ENCODE measurements around the gene NCKIPSD.

NCKIPSD gene

GRCh38 chr3:48679411-48680391, 6.0 kb downstream of the NCKIPSD start:
- Histone ChIP-seq H4K20me1 (ENCODE audit: insufficient read depth, low read length) (peaks cover 4% of the 10 kb centered on the region), H3K36me3 (replicated peaks; ENCODE audit: low read depth, low read length) (peaks cover 70% of the 10 kb centered on the region), H3K27ac (ENCODE audit: low read length) (no peak overlapping the region), H3K9ac (ENCODE audit: low read length) (no peak overlapping the region), H3K27me3 (ENCODE audit: low read depth, low read length) (no peaks in the 10 kb centered on the region), H3K9me3 (ENCODE audit: insufficient read depth, low read length) (no peaks in the 10 kb centered on the region), H3K4me1 (ENCODE audit: low read length) (peaks cover 17% of the 10 kb centered on the region), H3K4me3 (ENCODE audit: low read length) (no peak overlapping the region), H3K4me2 (ENCODE audit: low read length) (no peak overlapping the region), H3K79me2 (ENCODE audit: low read length) (peaks cover 15% of the 10 kb centered on the region), H2AFZ (ENCODE audit: low read depth, low read length) (no peak overlapping the region)
- TF ChIP-seq EZH2phosphoT487 (IDR thresholded peaks at IDR 0.05; ENCODE audit: low read depth) (no peak), CTCF (IDR thresholded peaks at IDR 0.05; ENCODE audit: low read depth, low read length) (no peak)

- Histone ChIP-seq H3K36me3 (replicated peaks; ENCODE audit: low read depth, low read length) (peaks cover 70% of the 10 kb centered on the region), H2AFZ (ENCODE audit: low read depth, low read length) (no peak overlapping the region), H3K9ac (ENCODE audit: low read length) (no peak overlapping the region)
Observed at GRCh38 chr3:48678566-48679380, 6.9 kb downstream of the NCKIPSD start.

GRCh38 chr3:48678056-48678455, 7.7 kb downstream of the NCKIPSD start:
- H3K4me1 ChIP-seq (ENCODE audit: low read length): peaks cover 9% of the 10 kb centered on the region
- TF ChIP-seq EZH2phosphoT487 (IDR thresholded peaks at IDR 0.05; ENCODE audit: low read depth) (no peak), CTCF (IDR thresholded peaks at IDR 0.05; ENCODE audit: low read depth, low read length) (no peak)
- no peaks in the 10 kb centered on the region for H3K9me3 ChIP-seq (ENCODE audit: insufficient read depth, low read length)
- H3K27ac ChIP-seq (ENCODE audit: low read length): no peak overlapping the region
- H3K27me3 ChIP-seq (ENCODE audit: low read depth, low read length): no peaks in the 10 kb centered on the region
- H3K4me3 ChIP-seq (ENCODE audit: low read length): no peak overlapping the region
- no peaks in the 10 kb centered on the region; the same call in none of the 2 replicates for H4K20me1 ChIP-seq (ENCODE audit: insufficient read depth, low read length)
- peaks cover 68% of the 10 kb centered on the region for H3K36me3 ChIP-seq (replicated peaks; ENCODE audit: low read depth, low read length)
- H2AFZ ChIP-seq (ENCODE audit: low read depth, low read length): no peak overlapping the region
- no peak overlapping the region for H3K9ac ChIP-seq (ENCODE audit: low read length)
- H3K79me2 ChIP-seq (ENCODE audit: low read length): no peaks in the 10 kb centered on the region
- H3K4me2 ChIP-seq (ENCODE audit: low read length): no peak overlapping the region

More at GRCh38 chr3:48678566-48679380, 6.9 kb downstream of the NCKIPSD start:
- peaks cover 9% of the 10 kb centered on the region for H3K4me1 ChIP-seq (ENCODE audit: low read length)
- H3K27ac ChIP-seq (ENCODE audit: low read length): no peak overlapping the region
- peaks cover 4% of the 10 kb centered on the region for H4K20me1 ChIP-seq (ENCODE audit: insufficient read depth, low read length)
- H3K9me3 ChIP-seq (ENCODE audit: insufficient read depth, low read length): no peaks in the 10 kb centered on the region
- H3K27me3 ChIP-seq (ENCODE audit: low read depth, low read length): no peaks in the 10 kb centered on the region
- no peak overlapping the region for H3K4me3 ChIP-seq (ENCODE audit: low read length)
- no peak overlapping the region for H3K4me2 ChIP-seq (ENCODE audit: low read length)
- H3K79me2 ChIP-seq (ENCODE audit: low read length): peaks cover 6% of the 10 kb centered on the region; the same call in 1 of the 2 replicates
- TF ChIP-seq EZH2phosphoT487 (IDR thresholded peaks at IDR 0.05; ENCODE audit: low read depth): no peak
- TF ChIP-seq CTCF (IDR thresholded peaks at IDR 0.05; ENCODE audit: low read depth, low read length): no peak

GRCh38 chr3:48674505-48674904, 11.2 kb downstream of the NCKIPSD start:
- TF ChIP-seq CTCF (IDR thresholded peaks at IDR 0.05; ENCODE audit: low read depth, low read length) (no peak), EZH2phosphoT487 (IDR thresholded peaks at IDR 0.05; ENCODE audit: low read depth) (no peak)
- H3K36me3 ChIP-seq (replicated peaks; ENCODE audit: low read depth, low read length): peaks cover 55% of the 10 kb centered on the region
- no peak overlapping the region for H3K4me2 ChIP-seq (ENCODE audit: low read length)

More at GRCh38 chr3:48674505-48674904, 11.2 kb downstream of the NCKIPSD start:
- Histone ChIP-seq H3K27ac (ENCODE audit: low read length) (no peak overlapping the region), H2AFZ (ENCODE audit: low read depth, low read length) (no peak overlapping the region), H3K9me3 (ENCODE audit: insufficient read depth, low read length) (no peaks in the 10 kb centered on the region), H3K4me1 (ENCODE audit: low read length) (no peaks in the 10 kb centered on the region), H3K27me3 (ENCODE audit: low read depth, low read length) (no peaks in the 10 kb centered on the region), H3K9ac (ENCODE audit: low read length) (no peak overlapping the region), H4K20me1 (ENCODE audit: insufficient read depth, low read length) (no peaks in the 10 kb centered on the region; the same call in 1 of the 2 replicates), H3K4me3 (ENCODE audit: low read length) (no peak overlapping the region), H3K79me2 (ENCODE audit: low read length) (no peaks in the 10 kb centered on the region)
